K562 (cell line): ENCODE measurements around the gene BLVRA. TPM values are rescaled to one million over a fixed set of nuclear protein-coding genes. Genes with fewer than 3 reads are reported as not detected.

ENCODE experiments used
- ATF4 ChIP-seq: fragments of 450-650 bp; formaldehyde crosslinking; IDR thresholded peaks from 2 replicates; pipeline ENCODE4 v1.4.0; 2022; ENCODE audit warnings: mild to moderate bottlenecking, moderate library complexity
- C11orf30 ChIP-seq: fragments of 450-650 bp; IDR thresholded peaks from 2 replicates; pipeline ENCODE4 v1.6.1; 2016; ENCODE audit warnings: low read depth, mild to moderate bottlenecking
- CBFA2T3 ChIP-seq: fragments of 450-650 bp; IDR thresholded peaks from 2 replicates; pipeline ENCODE4 v1.6.1; 2017
- EP400 ChIP-seq: fragments of 450-650 bp; IDR thresholded peaks from 2 replicates; pipeline ENCODE4 v1.6.1; 2017; ENCODE audit warnings: antibody characterized with exemption, mild to moderate bottlenecking, moderate library complexity
- GATAD2B ChIP-seq: fragments of 450-650 bp; IDR thresholded peaks from 2 replicates; pipeline ENCODE4 v1.6.1; 2017; ENCODE audit warnings: mild to moderate bottlenecking, borderline replicate concordance
- MTF1 ChIP-seq: fragments of 250-450 bp; sonication (Bioruptor Pico); IDR thresholded peaks from 2 replicates; pipeline ENCODE4 v1.9.0; 2021; ENCODE audit warnings: moderate library complexity, mild to moderate bottlenecking, inconsistent platforms, borderline replicate concordance
- TCF15 ChIP-seq: fragments of 250-450 bp; sonication (Bioruptor Pico); IDR thresholded peaks from 2 replicates; pipeline ENCODE4 v1.8.0; 2022; ENCODE audit warnings: moderate library complexity, mild to moderate bottlenecking, inconsistent platforms
- USF2 ChIP-seq: sonication (generic); formaldehyde crosslinking; IDR thresholded peaks from 2 replicates; pipeline ENCODE4 v1.5.0; 2020; ENCODE audit warnings: missing genetic modification reagents
- ZNF668 ChIP-seq: fragments of 250-450 bp; sonication (Bioruptor Pico); IDR thresholded peaks from 2 replicates; pipeline ENCODE4 v1.8.0; 2022; ENCODE audit warnings: mild to moderate bottlenecking, inconsistent platforms
- polyA plus RNA-seq, 8 experiments: library from polyadenylated mRNA; depleted of rRNA in 4 of 8; stranded (reverse) in 5 of 8; unstranded in 3 of 8; fragments of >200 nt; fragmentation: Nextera tagmentation in 2 of 8; fragmentation: Illumina TruSeq in 1 of 8; extraction: Ambion mirVana in 2 of 8; extraction: Trizol in 1 of 8; gene quantifications; 2 replicates each; pipeline versions ENCODE4 v1.2.1 to v1.2.3, GENCODE V29; 2011 to 2014; ENCODE audit warnings: inconsistent platforms in 1 of 8, missing spikeins in 1 of 8
- total RNA-seq, 7 experiments: library from RNA; depleted of rRNA in 6 of 7; stranded (reverse); fragments of >200 nt in 6 of 7; fragmentation: Illumina TruSeq in 2 of 7; extraction: Trizol in 2 of 7; gene quantifications; 2 replicates each; pipeline versions ENCODE4 v1.2.1 to v1.2.3, GENCODE V29; 2011 to 2021; ENCODE audit warnings: low replicate concordance in 1 of 7

Gene BLVRA
- total and polyA plus RNA-seq, 9 of the 15 experiments (the other 6 are each of a cell fraction or from before 2014, with no cell fraction given) = 48.5 to 147 (median 61.5) TPM

- TF ChIP-seq USF2 (CRISPR knock-in tag) (peak; percentile 79), ZNF668 (CRISPR knock-in tag) (0 out of 2 replicates have a peak, but pooled peaks have one; percentile 5), GATAD2B (0 out of 2 replicates have a peak, but pooled peaks have one; percentile 50), MTF1 (CRISPR knock-in tag) (peak; percentile 58; the same call in 1 of the 2 replicates), TCF15 (CRISPR knock-in tag) (peak; percentile 63; the same call in 1 of the 2 replicates), EP400 (peak; percentile 54), CBFA2T3 (peak; percentile 72), ATF4 (CRISPR knock-in tag) (peak; percentile 59), C11orf30 (peak; percentile 95)
Observed at GRCh38 chr7:43734575-43735332, 23.7 kb upstream of the BLVRA start (continued).
